NOMO-1 (cell line): Measurements from ENCODE around the gene TREX2.

ENCODE experiments used
- DNase-seq, 2 experiments: peaks; one replicate each; lab custom pipeline; 2025; ENCODE audit not compliant: unreplicated experiment in 2 of 2; lab: John Stamatoyannopoulos, UW

Gene TREX2

GRCh38 chrX:153445856-153446635 is at the start of gene TREX2:
Gene TREX2 (minus strand): TSS chrX:153446056. CDS start chrX:153445430, 626 bp downstream.
- DNase-seq = no peak

GRCh38 chrX:153495362-153495751 is 49.5 kb upstream of the TREX2 start:
- DNase-seq = no peak

- no peak for DNase-seq
Measured at GRCh38 chrX:153494541-153495361, 48.9 kb upstream of the TREX2 start, which contains the start of gene BGN. Gene BGN (plus strand): TSS chrX:153494980. CDS start chrX:153504632, 9,652 bp downstream.

GRCh38 chrX:153494061-153494460 is 48.2 kb upstream of the TREX2 start:
- no peak for DNase-seq

GRCh38 chrX:153493085-153493484 is 47.2 kb upstream of the TREX2 start:
- DNase-seq = no peak

GRCh38 chrX:153492543-153492942 is 46.7 kb upstream of the TREX2 start:
- no peak for DNase-seq

GRCh38 chrX:153491918-153492317 is 46.1 kb upstream of the TREX2 start:
- no peak for DNase-seq

GRCh38 chrX:153491351-153491914 is 45.6 kb upstream of the TREX2 start:
- DNase-seq = no peak

GRCh38 chrX:153490217-153490930 is 44.5 kb upstream of the TREX2 start:
- no peak for DNase-seq

- DNase-seq = no peak
Measured at GRCh38 chrX:153488231-153488914, 42.5 kb upstream of the TREX2 start.

- no peak for DNase-seq
Measured at GRCh38 chrX:153487590-153488071, 41.8 kb upstream of the TREX2 start.

GRCh38 chrX:153486171-153486570 is 40.3 kb upstream of the TREX2 start:
- DNase-seq = no peak

- DNase-seq = no peak
Measured at GRCh38 chrX:153485396-153486080, 39.7 kb upstream of the TREX2 start.

GRCh38 chrX:153482376-153483015 is 36.6 kb upstream of the TREX2 start:
- DNase-seq = no peak

GRCh38 chrX:153481043-153481442 is 35.2 kb upstream of the TREX2 start:
- no peak for DNase-seq

GRCh38 chrX:153478746-153479145 is 32.9 kb upstream of the TREX2 start:
- DNase-seq = no peak

- DNase-seq = no peak
Measured at GRCh38 chrX:153477901-153478300, 32.0 kb upstream of the TREX2 start.

- DNase-seq = no peak
Measured at GRCh38 chrX:153477364-153477857, 31.6 kb upstream of the TREX2 start.
